Fibroblast of pulmonary artery (primary cell): ENCODE results near the gene MAP3K12.
A peak's percentile ranks its signal among the peaks of the same experiment; 100 is the strongest.

Source experiments
- DNase-seq: peaks from one replicate; pipeline ENCODE4 v3.0.0-alpha.2; 2010; ENCODE audit warnings: low read depth
- H3K4me3 ChIP-seq: replicated peaks from 2 replicates; pipeline ENCODE4 v1.5.1; 2011; ENCODE audit warnings: low read depth, mild to moderate bottlenecking, control low read depth, low read length, moderate library complexity
- CTCF ChIP-seq: IDR thresholded peaks from 2 replicates; pipeline ENCODE4 v1.5.1; 2011; ENCODE audit warnings: mild to moderate bottlenecking, control low read depth, low read length, inconsistent platforms; ENCODE audit errors: missing control alignments

Gene MAP3K12

GRCh38 chr12:53518381-53518780, 19.1 kb upstream of the MAP3K12 start:
- peak; percentile 38 for DNase-seq
- H3K4me3 ChIP-seq: no peak overlapping the region
- no peak for TF ChIP-seq CTCF

- H3K4me3 ChIP-seq: no peak overlapping the region
- no peak for TF ChIP-seq CTCF
- DNase-seq: no peak
These were observed 17.6 kb upstream of the MAP3K12 start for GRCh38 chr12:53516758-53517455.

GRCh38 chr12:53515291-53515680, 16.0 kb upstream of the MAP3K12 start:
- no peak for DNase-seq

GRCh38 chr12:53514628-53515290, 15.5 kb upstream of the MAP3K12 start:
- TF ChIP-seq CTCF: no peak
- no peak for DNase-seq
- no peak overlapping the region for H3K4me3 ChIP-seq

More at GRCh38 chr12:53515291-53515680, 16.0 kb upstream of the MAP3K12 start:
- no peak overlapping the region for H3K4me3 ChIP-seq
- TF ChIP-seq CTCF: no peak

- no peak for DNase-seq
- no peak overlapping the region for H3K4me3 ChIP-seq
- no peak for TF ChIP-seq CTCF
These were observed 14.6 kb upstream of the MAP3K12 start for GRCh38 chr12:53513712-53514410.

- DNase-seq: no peak
- H3K4me3 ChIP-seq: no peak overlapping the region
- no peak for TF ChIP-seq CTCF
These were observed 11.0 kb upstream of the MAP3K12 start for GRCh38 chr12:53510181-53510812.
